Measurements from ENCODE around the gene LMTK3. TPM values are rescaled to one million over a fixed set of nuclear protein-coding genes. Genes with fewer than 3 reads are reported as not detected.

The LMTK3 gene
- total RNA-seq, 1 donor from 2014 or later, result 0.11 TPM

DNA sequence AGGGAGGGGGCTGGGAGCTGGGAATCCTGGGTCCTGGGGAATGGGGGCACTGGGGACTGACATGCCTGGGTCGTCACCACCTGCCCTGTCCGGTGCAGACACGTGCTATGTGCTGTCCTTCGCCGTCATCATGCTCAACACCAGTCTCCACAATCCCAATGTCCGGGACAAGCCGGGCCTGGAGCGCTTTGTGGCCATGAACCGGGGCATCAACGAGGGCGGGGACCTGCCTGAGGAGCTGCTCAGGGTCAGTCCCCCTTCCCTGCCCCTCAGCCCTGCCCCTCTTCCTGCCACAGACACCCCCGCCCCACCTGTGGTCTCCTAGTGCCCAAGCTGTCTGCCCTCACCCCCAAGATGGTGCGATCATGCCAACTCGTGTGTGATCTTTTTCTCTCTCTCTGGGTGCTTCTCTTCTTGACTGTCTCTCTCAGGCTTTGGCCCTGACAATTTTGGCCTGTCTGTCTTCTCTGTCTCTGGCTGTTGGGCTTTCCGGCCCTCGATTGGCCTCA, 37.5 kb downstream of the LMTK3 start:
- no peak for DNase-seq (ENCODE audit: low spot score in 2 of 2)
- intact Hi-C loops (cut with DNase I), result no loop called here
- H3K36me3 ChIP-seq, result peaks cover 68 to 88% of the 10 kb centered on the region in 2 donors
- TF ChIP-seq, protein P1, sequence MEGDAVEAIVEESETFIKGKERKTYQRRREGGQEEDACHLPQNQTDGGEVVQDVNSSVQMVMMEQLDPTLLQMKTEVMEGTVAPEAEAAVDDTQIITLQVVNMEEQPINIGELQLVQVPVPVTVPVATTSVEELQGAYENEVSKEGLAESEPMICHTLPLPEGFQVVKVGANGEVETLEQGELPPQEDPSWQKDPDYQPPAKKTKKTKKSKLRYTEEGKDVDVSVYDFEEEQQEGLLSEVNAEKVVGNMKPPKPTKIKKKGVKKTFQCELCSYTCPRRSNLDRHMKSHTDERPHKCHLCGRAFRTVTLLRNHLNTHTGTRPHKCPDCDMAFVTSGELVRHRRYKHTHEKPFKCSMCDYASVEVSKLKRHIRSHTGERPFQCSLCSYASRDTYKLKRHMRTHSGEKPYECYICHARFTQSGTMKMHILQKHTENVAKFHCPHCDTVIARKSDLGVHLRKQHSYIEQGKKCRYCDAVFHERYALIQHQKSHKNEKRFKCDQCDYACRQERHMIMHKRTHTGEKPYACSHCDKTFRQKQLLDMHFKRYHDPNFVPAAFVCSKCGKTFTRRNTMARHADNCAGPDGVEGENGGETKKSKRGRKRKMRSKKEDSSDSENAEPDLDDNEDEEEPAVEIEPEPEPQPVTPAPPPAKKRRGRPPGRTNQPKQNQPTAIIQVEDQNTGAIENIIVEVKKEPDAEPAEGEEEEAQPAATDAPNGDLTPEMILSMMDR (IDR thresholded peaks at IDR 0.05), result no peak
- H3K27ac ChIP-seq, result no peak overlapping the region
- no peaks in the 10 kb centered on the region for H3K27me3 ChIP-seq
- H3K4me3 ChIP-seq, result no peak overlapping the region
- peaks cover 9 to 10% of the 10 kb centered on the region in 2 donors for H3K4me1 ChIP-seq
- H3K9me3 ChIP-seq, result no peaks in the 10 kb centered on the region

DNA sequence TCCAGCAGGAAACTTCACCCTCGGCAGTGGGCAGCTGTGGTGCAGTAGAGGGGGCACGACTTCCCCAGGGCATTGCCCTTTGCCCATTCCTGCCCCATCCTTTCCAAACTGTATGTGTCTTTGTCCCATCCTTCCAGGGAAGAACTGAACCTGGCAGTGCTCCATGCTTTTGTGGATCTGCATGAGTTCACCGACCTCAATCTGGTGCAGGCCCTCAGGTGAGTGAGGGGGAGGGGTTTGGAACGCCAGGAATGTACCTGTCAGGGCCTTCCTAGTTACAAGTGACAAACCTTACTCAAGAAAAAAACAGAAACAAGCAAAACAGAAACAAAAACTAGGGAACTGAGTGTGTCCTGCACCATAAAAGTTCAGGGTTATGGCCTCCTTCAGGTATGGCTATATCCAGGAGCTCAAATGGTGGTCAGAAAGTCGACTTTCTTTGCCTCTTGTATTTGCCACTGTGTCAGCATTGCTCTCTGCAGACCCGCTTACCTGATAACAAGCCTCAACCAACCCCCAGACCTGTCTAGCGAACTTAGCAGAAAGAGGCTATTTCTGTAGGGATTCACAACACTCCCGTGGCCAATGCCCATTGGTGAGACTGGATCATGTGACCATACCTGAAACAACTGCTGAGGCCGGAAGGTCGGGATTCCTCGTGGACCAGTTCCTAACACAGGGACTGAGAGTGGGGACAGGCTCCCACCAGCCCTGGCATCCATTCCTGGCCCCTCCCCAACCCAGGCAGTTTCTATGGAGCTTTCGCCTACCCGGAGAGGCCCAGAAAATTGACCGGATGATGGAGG, 38.3 kb downstream of the LMTK3 start:
- Histone ChIP-seq H3K36me3 (peaks cover 68 to 82% of the 10 kb centered on the region in 2 donors), H3K9me3 (no peaks in the 10 kb centered on the region), H3K4me1 (peaks cover 9 to 10% of the 10 kb centered on the region in 2 donors), H3K27me3 (no peaks in the 10 kb centered on the region), H3K4me3 (no peak overlapping the region), H3K27ac (no peak overlapping the region)
- TF ChIP-seq, protein P1 (IDR thresholded peaks at IDR 0.05), result no peak
- intact Hi-C loops (cut with DNase I), result no loop called here
- no peak for DNase-seq (ENCODE audit: low spot score in 2 of 2)

DNA sequence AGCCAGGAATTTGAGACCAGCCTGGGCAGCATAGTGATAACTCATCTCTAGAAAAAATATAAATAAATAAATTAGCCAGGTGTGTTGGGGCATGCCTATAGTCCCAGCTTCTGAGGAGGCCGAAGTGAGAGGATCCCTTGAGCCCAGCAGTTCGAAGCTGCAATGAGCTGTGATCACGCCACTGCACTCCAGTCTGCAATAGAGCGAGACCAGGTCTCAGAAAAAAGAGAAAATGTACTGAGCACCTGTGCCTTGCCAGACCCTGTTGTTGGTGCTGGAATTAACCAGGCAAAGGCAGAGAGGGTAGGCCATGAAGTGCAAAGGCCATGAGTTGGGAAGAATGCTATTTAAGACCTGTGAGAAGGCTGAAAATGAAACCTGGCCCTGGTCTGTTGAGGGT, 39.8 kb downstream of the LMTK3 start:
- Histone ChIP-seq H3K9me3 (no peaks in the 10 kb centered on the region), H3K27ac (no peak overlapping the region), H3K4me1 (peaks cover 11 to 13% of the 10 kb centered on the region in 2 donors), H3K27me3 (no peaks in the 10 kb centered on the region), H3K4me3 (no peak overlapping the region), H3K36me3 (peaks cover 60 to 66% of the 10 kb centered on the region in 2 donors)
- TF ChIP-seq, protein P1 (IDR thresholded peaks at IDR 0.05), result no peak
- DNase-seq (ENCODE audit: low spot score in 2 of 2), result no peak
- intact Hi-C loops (cut with DNase I), result no loop called here

DNA sequence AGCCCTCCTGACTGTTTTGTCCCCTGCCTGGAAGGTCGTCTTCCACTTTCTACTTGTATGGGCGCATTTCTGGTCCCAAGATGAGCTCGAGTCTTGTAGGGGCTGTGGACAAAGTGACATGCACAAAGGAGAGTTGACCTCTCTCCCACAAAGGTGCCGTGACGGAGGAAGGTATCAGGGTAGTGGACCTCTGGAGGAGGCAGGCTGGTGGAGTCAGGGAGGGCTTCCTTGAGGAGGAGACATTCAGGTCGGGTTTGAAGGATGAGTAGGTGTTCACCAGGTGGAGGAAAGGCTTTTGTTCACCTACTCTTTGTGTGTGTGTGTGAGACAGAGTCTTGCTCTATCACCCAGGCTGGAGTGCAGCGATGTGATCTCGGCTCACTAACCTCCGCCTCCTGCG, 40.8 kb downstream of the LMTK3 start:
- H3K27me3 ChIP-seq, result no peaks in the 10 kb centered on the region
- H3K36me3 ChIP-seq, result peaks cover 54 to 57% of the 10 kb centered on the region in 2 donors
- H3K4me1 ChIP-seq, result peaks cover 11 to 13% of the 10 kb centered on the region in 2 donors
- H3K9me3 ChIP-seq, result no peaks in the 10 kb centered on the region
- H3K4me3 ChIP-seq, result peak overlapping the region in 1 of 2 donors; percentile 90
- no peak for DNase-seq (ENCODE audit: low spot score in 2 of 2)
- intact Hi-C loops (cut with DNase I), result no loop called here
- no peak overlapping the region for H3K27ac ChIP-seq
- TF ChIP-seq, protein P1 (IDR thresholded peaks at IDR 0.05), result no peak

DNA sequence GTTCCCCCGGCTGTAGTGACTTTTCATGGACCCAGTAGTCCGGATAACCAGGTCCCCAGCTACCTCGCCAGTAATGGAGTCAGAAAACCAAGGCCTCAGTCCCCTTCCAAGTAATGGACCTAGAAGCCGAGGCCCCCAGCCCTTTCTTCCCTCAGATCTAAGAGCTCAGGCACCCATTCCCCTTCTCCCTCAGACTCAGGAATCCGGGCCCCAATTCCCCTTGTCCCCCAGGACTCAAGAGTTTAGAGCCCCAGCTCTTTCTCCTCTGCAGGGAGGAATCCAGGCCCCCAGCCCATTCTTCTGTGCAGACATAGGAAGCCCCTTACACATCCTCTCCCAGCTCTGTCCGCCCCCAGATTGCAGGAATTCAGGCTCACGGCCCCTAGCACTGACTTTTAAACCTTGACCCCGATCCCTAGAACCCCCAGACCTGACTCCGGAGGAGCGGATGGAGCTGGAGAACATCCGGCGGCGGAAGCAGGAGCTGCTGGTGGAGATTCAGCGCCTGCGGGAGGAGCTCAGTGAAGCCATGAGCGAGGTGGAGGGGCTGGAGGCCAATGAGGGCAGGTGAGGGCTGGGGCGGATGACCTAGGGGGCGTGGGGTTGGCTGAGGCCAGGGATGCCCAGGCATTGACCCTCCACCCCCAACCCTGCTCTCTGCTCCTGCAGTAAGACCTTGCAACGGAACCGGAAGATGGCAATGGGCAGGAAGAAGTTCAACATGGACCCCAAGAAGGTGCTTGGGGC, 41.5 kb downstream of the LMTK3 start:
- Histone ChIP-seq H3K27ac (peak overlapping the region; percentile 97 to 99), H3K4me3 (peak overlapping the region; percentile 90 to 91), H3K4me1 (peaks cover 11 to 13% of the 10 kb centered on the region in 2 donors), H3K9me3 (no peaks in the 10 kb centered on the region), H3K27me3 (no peaks in the 10 kb centered on the region), H3K36me3 (peaks cover 46 to 49% of the 10 kb centered on the region in 2 donors)
- intact Hi-C loops (cut with DNase I), result loop anchor here (1.0 to 2.0 kb wide), 7 partner anchors 10 to 167 kb away; partner anchors contain the start of genes DBP, GRWD1, RPL18 and SPHK2
- no peak for DNase-seq (ENCODE audit: low spot score in 2 of 2)
- TF ChIP-seq, protein P1 (IDR thresholded peaks at IDR 0.05), result no peak
